Measurements from ENCODE around the gene NBDY.
A peak's percentile ranks its signal among the peaks of the same experiment; 100 is the strongest.
"Not testable (repeated sequence)": the region's sequence is repeated elsewhere in the genome, so short reads cannot be mapped to it uniquely, and the experiment has no call there.

NBDY gene, protein sequence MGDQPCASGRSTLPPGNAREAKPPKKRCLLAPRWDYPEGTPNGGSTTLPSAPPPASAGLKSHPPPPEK

DNA sequence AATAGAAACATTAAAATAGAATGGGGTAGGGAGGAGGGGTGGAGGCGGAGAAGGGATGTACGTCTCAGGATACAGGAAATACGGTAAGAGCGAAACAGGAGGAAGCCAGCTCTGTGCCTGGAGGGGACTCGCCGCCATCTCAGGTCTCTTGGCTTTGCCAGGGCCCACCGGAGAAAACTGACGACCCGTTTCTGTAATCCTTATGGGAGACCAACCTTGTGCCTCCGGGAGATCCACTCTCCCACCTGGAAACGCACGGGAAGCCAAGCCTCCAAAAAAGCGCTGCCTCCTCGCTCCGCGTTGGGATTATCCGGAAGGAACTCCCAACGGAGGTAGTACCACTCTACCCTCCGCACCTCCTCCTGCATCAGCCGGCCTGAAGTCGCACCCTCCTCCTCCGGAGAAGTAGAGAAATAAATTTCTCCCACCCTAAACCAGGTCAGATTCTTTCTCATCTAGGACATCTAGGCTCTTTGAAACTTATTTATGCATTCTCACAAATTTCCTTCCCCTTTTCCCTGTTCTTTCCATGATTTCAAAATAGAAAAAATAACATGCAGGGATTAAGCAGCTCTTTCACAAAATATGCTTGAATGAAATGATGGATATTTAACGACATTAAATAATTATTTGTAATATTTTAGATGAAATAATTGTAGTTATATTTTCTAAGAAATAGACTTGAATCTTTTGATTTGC is at the start of gene NBDY:
NBDY (plus strand) TSS at position 92 of the 699 bp plus-strand sequence; CDS start at position 203, 111 bp downstream.
- peak; percentile 52 for DNase-seq

DNA sequence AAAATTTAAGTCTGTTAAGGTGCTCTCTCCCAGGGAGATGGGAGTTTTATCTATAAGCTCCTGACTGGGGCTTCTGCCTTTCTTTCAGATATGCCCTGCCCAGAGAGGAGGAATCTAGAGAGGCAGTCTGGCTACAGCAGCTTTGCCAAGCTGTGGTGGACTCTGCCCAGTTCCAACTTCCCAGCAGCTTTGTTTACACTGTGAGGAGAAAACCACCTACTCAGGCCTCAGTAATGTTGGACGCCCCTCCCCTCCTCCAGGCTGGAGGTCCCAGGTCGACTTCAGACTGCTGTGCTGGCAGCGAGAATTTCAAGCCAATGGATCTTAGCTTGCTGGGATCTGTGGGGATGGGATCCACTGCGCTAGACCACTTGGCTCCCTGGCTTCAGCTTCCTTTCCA is 24.5 kb upstream of the NBDY start:
- not testable (repeated sequence) for DNase-seq

DNA sequence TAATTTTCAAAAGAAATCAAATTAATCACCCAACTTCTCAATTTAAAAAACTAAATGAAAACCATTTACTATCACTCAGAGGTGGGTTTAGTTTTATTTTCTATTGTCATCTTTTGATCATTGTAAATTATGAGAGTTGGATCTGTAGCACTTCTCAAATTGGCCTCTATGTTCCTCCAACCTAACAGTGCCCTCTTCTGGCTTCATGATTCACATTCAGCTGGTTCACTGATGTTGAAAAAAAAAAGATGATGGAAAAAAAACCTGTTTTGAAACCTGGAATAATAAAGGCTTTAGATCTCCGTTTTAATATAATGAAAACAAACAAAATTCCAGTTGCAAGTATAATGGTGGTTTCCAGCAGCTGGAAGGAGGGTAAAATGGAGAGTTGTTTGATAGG is 2.4 kb upstream of the NBDY start:
- peak; percentile 23 for DNase-seq

DNA sequence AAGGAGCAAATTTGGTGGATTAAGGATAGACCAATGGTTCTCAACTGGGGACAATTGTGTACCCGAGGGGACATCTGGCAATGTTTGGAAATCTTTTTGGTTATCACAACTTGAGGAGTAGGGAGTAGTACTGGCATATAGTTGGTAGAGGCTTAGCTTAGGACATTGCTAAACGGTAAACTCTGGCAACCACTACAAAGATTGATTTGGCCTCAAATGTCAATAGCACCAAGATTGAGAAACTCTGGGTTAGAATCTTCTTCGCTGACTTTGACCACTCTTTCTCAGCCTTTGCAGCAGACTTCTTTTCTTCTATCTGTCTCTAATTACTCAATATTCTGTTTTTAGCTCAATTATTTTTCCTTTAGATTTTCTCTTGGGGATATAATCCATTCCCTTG is 1.5 kb upstream of the NBDY start:
- no peak for DNase-seq

DNA sequence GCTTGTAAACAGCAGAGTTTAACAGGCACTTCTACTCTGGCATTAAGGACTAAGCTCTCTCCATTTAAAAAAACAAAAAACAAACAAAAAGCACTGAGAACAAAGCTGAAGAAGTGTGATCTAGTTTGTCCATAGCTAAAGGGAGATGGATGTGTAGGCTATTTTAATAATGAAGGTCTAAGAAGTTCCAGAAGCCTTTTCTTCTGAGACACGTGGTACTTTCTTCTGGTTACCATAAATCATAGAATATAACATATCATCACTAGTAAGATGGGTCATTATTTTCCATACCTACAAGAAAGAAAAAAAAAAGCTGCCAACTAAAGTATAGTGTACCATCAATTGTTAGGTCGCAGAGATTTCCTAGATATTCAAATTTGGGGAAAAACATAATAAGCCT is 722 bp upstream of the NBDY start:
- DNase-seq = no peak

DNA sequence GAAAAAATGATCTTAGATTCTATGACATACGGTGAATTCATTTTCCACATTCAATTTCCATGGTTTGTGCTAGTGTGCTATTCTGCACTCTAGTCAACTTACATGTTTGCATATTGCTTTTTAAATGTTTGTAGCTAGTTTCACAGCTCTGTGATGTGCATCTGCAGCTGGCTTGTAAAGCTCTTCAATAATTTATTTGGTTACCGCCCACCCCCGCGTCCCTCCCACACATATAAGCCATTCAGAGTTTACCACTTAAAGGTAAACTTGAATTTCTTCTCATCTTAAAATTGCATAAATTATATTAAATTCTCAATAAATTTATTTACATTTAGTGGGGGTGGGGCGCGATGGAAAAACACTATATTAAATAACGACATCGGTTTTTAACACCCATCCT is 291 bp upstream of the NBDY start:
- DNase-seq = peak; percentile 52

DNA sequence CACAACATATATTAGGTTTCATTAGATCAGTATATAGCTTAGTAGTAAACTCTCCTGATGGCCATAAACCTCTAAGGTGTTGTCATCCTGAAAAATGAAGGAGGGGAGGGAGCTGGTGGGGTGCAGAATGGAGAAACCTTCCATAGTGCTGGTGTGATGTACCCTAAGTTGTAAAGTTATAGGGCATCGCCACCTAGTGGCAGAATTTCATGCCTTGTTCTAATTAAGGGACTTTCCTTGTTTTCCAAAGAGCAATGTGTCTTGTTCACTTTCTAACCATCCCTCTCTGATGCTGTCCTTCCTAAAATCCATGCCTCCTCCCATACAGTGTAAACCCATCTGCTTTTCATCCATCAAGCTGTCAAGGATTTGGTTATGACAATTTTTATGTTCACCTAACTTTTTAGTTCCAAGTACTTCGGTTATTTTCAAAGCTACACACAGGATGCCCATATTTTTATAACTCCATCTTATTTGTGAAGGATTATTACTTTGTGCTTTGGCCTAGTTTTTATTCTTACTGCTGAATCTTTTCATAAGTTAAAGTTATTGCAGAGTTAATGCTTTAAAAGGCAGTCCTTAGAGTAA is 4.5 kb downstream of the NBDY start:
- DNase-seq = peak; percentile 6

DNA sequence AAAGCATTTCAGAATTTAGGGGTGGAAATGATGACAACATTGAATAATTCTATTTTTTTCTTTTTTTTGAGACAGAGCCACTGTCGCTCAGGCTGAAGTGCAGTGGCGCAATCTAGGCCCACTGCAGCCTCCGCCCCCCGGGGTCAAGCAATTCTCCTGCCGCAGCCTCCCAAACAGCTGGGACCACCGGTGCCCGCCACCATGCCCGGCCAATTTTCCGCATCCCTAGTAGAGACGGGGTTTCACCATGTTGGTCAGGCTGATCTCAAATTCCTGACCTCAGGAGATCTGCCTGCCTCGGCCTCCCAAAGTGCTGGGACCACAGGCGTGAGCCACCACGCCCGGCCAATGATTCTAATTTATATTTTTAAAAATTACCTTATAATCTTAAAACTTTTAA is 7.2 kb downstream of the NBDY start:
- no peak for DNase-seq

DNA sequence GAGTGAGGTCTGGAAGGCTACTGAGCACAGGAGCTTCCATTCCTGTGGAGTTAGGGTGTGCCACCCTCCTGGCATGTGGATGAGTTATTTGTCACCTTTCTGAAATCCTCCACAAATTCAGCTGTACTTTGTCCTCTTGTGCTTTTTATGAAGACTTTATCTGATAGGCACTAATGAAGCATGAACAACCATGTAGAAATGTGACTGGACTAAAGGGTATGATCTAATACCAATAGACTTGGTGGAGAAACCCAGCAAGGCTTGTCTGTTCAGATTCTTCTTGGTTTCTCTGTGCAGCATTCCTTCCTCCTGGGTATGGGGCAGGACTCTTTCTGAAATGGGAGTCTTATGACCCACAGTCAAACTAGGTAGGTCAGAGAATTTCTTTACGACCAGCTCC is 9.6 kb downstream of the NBDY start:
- DNase-seq = no peak

DNA sequence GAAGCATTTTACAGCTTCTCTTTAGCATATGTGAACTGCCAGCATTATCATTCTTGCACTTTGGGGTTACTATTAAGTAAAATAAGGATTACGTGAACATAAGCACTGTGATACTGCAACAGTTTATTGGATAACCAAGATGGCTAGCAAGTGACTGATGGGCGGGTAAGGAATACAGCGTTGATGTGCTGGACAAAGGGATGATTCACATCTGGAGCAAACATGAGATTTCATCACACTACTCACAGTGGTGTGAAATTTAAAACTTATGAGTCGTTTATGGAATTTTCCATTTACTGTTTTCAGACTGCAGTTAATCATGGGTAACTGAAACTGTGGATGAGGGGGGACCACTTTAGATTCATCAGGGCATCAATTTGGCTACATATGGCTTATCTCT is 16.0 kb downstream of the NBDY start:
- peak; percentile 60 for DNase-seq

DNA sequence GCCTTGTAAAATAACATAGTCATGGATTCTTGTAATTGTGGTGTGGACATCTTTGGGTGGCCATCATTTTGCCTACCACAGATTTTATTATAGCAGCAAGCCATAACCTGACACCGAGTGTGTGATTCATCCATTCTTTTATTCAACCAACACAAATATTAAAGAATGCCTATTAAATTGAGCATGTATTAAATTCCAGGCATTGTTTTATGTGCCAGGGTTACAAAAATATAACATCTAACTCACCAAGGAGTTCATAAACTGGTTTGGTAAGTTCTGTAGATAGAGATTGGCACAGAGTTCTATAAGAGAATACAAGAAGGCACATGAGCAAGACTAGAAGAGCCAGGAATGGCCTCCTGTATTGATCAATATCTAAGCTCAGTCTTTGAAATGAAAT is 18.0 kb downstream of the NBDY start:
- no peak for DNase-seq

DNA sequence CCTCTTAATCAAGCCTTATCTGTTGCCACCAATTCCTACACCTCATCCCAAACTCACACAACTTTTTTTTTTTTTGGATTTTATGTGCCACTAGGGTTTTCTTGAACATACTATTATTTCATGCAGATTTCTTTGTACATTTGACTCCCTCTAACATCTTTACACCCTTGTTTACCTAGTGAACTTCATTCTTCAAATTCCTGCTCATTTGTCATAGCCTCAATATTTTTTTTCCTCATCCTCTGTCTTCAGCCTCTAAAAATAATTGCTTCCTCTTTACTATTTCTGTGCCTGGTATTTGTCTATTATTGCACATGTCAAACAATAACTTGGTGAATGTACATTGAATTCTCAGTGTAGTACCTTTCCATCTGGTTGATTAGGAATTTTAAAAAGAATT is 22.0 kb downstream of the NBDY start:
- DNase-seq = peak; percentile 8

DNA sequence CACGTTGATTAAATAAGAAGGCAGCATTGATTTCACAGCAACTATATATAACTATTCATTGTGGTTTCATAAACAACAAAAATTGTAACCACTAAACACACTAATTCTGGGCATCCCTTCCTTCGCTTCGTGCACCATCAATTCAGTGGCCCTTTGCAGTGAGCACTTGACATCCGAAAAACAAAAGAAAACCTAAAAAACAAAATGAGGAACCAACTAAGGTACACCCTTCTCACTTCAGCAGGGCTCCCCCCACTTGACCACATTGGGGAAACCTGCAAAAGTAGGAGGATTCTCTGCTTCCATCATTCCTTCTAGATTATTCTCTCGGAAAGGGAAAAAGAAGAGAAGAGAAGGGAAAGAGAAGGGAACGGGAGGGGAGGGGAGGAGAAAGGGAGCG is 28.3 kb downstream of the NBDY start:
- no peak for DNase-seq

DNA sequence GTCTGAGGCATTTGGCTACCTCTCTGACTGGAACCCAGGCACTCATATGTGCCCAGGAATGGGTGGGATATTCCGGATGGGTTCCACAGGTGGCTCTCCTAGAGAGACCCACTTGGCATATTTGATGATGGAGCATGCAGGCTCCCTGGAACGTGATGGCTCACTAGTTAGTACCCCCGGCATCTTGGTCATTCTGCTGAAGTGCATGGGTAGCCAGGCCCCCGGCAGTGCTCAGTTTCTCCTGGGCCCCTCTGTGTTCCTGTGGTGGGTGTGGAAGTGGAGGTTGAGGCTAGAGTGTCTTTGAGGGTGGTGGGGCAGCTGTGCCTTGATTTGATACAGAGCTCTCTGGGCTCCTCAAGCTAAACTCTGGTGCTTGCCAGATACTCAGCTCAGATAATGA is 29.4 kb downstream of the NBDY start:
- no peak for DNase-seq

DNA sequence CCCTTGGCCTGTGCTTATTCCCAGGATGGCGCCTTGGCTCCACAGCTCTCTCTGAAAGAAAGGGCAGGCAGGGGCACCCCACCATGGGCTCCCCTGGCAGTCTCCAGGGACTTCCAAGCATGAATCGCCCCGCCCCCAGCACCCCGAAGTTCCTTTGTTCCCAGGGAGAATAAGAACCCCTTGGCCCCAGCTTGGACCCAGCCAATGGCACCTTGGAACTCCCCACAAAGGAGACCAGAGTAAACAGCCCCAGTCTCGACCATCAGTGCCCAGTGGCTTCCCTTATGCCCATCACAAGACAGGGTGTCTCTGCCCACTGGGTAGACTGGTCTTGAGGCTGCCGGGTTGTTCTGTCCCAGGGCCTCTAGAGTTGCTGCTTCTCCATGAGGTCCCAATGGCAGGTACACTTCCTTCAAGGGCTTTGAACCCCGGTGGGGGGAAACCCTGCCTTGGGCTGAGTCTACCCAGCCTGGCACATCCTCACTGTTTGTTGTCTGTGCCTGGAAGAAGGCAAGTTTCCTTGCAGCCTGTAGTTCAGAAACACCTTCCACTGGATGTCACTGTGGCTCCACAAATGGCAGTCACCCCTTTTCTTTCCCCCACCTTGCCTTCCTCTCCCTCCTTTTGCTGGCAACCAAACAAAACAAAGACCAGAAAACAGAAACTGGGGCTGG is 30.8 kb downstream of the NBDY start:
- DNase-seq = no peak

DNA sequence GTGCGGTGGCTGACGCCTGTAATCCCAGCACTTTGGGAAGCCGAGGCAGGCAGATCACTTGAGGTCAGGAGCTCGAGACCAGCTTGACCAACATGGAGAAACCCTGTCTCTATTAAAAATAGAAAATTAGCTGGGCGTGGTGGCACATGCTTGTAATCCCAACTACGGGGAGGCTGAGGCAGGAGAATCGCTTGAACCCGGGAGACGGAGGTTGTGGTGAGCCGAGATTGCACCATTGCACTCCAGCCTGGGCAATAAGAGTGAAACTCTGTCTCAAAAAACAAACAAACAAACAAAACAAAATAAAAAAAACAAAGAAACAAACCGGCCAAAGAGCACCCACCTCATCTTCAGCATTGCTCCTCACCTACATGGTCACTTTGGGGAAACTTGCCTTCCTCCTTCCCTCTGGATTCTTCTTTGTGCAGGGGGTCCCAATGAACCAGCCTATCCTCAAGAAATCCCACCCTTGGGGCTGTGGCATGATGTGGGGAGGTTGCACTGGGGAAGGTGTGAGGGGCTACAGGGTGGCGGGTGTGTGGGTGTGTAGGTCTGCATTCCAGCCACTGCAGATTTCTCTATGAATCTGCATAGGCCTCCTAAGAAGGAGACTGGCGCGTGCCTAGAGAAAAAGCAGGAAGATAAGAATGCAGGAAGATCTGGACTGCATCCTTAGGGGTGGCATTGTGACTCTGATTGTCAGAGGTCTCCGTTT is 31.5 kb downstream of the NBDY start:
- DNase-seq = not testable (repeated sequence)

DNA sequence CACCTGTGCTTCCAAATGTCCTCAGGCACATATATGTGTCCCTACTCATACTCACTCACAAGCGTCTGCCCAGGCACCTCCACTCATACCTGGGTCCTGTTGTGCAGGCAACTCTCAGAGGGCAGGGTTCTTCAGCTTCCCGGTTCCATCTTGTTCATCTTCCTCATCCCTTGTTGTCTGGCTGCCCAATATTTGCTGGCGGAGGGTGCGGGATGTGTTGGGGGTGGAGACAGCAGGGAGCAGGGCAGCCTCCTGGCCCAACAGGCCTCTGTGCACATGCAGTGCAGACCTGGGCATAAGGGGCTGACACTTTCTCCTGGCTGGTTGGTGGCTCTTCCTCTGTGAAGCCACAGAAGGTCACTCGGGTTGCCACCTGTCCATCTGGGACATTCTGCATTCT is 32.1 kb downstream of the NBDY start:
- DNase-seq = no peak

DNA sequence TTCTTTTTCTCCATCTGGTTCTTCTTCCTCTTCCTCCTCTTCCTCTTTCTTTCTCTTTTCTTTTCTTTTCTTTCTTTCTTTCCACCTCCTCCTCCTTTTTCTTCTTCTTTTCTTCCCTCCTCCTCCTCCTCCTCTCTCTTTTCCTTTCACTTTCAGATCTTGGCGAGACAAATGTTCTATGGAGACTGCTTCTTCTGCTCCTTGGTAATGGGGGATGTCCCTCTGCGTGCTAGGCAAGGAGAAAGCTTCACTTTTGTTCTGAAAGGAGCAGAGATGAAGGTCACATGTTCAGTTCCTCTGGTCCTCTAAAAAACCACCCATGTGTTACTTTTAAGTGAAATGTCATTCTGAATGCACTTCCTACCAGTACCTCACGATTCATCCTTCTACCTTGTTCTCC is 33.2 kb downstream of the NBDY start:
- no peak for DNase-seq

DNA sequence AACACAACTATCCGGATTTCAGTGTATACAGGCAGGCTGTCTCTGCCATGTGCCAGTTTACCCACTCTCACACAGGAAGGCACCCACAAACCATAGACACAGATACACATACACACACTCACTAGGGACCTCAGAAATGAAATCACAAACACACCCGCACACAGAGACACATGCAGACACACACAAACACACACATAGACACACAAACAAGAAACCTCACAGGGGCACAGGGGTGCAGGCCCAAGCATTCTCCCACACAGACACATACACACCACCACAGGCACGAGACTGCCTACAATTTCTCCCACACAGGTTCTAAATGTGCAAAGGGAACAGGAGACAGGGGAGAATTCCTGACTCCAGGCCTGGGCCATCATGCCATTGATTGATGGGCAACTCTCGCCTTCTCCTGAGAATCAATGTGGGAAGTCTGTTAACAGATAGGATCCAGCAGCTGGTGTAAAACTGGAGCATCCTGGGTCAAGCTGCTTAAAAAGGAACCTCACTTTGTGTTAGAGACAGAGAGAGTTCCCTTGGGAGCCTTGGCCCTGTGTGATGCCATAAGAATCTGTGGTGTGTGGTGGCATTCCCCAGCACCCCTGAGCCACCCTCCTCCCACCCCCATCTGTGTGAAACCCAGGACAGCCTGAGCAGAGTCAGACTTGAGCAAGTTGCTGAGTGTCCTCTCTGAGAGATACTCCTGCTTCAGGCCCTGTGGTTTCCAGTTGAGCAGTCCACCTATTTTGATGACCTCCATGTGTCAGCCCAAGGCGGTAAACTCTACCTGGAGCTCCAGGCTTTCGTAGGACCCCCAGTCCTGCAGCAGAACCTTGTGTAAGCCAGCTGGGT is 33.9 kb downstream of the NBDY start:
- DNase-seq = no peak

DNA sequence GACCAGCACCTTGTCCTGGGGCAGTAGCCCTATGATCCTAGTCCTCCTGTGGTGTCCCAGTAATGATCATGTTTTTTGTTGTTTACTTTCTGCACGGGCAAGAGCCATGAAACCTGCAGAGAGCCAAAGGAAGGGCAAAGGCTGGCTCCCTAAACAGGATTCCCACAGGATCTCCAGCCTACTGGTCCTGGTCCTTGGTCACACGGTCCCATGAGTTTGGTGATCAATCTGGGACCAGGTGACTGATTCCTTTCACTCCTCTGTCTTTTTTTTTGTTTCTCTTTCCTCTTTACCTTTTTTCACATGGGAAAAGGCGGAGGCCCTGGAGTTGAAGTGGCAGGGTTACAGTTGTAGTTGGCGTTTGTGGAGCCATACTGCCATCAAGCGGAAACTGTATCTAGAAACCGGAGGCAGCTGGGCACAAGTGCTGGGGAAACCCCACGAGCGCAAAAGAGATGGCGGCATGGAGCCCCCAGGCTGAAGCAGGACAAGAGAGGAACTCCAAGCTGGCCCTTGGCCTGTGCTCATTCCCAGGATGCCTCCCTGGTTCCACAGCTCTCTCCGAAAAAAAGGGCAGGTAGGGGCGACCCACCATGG is 34.6 kb downstream of the NBDY start:
- no peak for DNase-seq

DNA sequence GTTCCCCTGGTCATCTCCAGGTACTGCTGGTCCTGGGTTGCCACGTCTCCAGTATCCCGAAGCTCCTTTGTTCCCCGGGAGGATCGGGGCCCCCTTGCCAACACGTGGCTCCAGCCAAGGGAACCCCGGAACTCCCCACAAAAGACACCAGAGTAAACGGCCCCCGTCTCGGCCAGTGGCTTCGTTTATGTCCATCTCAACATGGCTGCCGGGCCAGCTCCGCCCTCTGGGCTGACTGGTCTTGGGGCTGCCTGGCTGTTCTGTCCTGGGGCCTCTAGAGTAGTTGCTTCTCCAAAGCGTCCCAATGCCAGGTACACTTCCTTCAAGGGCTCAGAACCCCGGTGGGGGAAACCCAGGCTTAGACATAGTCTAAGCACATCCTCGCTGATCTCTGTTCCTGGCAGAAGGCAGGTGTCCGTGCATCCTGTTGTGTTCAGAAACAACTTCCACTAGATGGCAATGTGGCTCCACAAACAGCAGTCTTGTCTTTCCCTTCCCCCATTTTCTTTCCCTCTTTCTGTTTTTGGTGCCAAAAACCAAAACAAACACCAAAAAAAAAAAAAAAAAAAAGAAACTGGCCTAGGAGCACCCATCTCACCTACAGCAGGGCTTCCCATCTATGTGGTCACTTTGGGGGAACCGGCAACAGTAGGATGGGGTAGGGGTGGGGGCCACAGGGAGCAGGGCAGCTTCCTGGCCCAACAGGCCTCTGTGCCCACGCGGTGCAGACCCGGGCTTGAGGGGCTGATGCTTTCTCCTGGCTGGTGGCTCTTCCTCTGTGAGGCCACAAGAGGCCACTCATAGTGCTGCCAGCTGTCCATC is 35.3 kb downstream of the NBDY start:
- DNase-seq = no peak

Data from kidney glomerular epithelial cell (primary cell).